ENCODE measurements around the gene CD58.

GRCh38 chr1:116578581-116578980 is 7.8 kb upstream of the CD58 start:
- TF ChIP-seq, protein P1, sequence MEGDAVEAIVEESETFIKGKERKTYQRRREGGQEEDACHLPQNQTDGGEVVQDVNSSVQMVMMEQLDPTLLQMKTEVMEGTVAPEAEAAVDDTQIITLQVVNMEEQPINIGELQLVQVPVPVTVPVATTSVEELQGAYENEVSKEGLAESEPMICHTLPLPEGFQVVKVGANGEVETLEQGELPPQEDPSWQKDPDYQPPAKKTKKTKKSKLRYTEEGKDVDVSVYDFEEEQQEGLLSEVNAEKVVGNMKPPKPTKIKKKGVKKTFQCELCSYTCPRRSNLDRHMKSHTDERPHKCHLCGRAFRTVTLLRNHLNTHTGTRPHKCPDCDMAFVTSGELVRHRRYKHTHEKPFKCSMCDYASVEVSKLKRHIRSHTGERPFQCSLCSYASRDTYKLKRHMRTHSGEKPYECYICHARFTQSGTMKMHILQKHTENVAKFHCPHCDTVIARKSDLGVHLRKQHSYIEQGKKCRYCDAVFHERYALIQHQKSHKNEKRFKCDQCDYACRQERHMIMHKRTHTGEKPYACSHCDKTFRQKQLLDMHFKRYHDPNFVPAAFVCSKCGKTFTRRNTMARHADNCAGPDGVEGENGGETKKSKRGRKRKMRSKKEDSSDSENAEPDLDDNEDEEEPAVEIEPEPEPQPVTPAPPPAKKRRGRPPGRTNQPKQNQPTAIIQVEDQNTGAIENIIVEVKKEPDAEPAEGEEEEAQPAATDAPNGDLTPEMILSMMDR (IDR thresholded peaks at IDR 0.05) = no peak
- TF ChIP-seq POLR2A (IDR thresholded peaks at IDR 0.05) = no peak
- no peak for TF ChIP-seq EP300 (IDR thresholded peaks at IDR 0.05)

Measured in ovary (tissue), 3 donors.